GM12873 (cell line): Measurements from ENCODE around the gene TRIM44.

Experiments used
- TF ChIP-seq, protein P1 (sequence below): IDR thresholded peaks from 2 replicates; pipeline ENCODE4 v1.5.1; 2012; ENCODE audit warnings: low read depth, mild to moderate bottlenecking, moderate library complexity, low read length, control low read depth; ENCODE audit not compliant: insufficient read depth; ENCODE audit errors: missing control alignments

Gene TRIM44

DNA sequence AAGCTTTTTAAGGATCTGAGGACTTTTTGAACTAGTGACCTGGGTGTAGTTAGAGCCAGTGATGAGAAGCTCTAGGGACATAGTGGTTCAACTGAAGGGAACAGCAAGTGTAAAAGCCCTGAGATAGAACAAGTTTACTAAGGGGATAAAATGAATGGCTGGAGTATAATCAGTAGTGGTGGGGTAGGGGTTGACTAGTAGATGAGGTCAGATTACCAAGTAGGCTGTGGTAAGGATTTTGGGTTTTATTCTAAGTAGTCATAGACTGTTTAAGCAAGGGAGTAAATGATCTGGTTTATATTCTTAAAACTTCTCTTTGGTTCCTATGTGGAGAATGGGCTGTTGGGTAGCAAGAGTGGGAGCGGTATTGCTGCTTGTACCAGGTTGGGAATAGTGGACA lies 15.3 kb downstream of the TRIM44 start:
- TF ChIP-seq, protein P1, sequence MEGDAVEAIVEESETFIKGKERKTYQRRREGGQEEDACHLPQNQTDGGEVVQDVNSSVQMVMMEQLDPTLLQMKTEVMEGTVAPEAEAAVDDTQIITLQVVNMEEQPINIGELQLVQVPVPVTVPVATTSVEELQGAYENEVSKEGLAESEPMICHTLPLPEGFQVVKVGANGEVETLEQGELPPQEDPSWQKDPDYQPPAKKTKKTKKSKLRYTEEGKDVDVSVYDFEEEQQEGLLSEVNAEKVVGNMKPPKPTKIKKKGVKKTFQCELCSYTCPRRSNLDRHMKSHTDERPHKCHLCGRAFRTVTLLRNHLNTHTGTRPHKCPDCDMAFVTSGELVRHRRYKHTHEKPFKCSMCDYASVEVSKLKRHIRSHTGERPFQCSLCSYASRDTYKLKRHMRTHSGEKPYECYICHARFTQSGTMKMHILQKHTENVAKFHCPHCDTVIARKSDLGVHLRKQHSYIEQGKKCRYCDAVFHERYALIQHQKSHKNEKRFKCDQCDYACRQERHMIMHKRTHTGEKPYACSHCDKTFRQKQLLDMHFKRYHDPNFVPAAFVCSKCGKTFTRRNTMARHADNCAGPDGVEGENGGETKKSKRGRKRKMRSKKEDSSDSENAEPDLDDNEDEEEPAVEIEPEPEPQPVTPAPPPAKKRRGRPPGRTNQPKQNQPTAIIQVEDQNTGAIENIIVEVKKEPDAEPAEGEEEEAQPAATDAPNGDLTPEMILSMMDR = no peak

DNA sequence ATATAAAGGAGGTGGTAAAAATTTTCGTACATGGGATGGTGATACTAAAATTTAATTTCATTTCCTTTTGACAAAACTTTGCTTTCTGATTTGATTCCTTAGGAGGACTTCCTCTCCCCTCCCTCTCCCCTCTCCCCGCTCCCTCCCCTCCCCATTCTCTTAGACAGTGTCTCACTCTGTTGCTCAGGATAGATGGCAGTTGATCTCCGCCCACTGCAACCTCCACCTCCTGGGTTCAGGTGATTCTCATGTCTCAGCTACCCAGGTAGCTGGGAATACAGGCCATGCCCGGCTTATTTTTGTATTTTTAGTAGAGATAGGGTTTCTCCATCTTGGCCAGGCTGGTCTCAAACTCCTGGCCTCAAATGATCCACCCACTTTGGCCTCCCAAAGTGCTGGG lies 15.9 kb downstream of the TRIM44 start:
- TF ChIP-seq, protein P1 = no peak

DNA sequence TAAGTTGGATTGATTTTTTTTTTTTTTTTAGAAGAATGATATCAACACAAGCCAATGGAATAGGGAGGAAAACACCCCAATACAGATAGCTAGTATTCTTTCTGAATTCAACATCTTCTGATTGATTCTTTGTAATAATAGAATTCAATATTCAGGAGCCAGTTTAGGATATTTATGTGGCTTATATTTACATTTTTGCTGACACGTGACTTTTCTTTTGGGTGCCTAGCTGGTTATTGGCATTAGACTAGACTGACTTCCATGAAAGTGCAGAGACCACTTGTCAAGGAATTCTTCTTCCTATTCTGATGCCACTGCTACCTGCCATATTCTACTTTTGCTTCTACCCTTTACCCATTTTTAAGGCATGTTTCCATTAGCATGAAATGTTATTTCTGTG lies 16.4 kb downstream of the TRIM44 start:
- TF ChIP-seq, protein P1 = no peak

DNA sequence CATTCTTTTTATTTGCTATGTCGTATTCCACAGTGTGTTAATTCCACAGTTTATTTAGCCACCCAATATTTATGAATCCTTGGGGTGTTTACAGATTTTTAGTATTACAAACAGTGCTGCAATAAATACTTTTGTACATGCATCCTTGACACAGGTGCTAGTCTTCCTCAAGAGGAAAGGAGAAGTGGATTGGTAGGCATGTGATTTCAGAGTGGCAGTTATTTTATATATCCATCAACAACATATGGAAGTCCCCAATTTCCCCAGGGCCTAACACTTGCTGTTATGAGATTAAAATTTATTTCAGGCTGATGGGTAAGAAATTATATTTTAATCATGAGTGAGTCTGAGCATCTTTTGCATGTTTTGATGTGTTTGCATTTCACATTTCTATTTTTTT lies 17.9 kb downstream of the TRIM44 start:
- TF ChIP-seq, protein P1 = no peak

DNA sequence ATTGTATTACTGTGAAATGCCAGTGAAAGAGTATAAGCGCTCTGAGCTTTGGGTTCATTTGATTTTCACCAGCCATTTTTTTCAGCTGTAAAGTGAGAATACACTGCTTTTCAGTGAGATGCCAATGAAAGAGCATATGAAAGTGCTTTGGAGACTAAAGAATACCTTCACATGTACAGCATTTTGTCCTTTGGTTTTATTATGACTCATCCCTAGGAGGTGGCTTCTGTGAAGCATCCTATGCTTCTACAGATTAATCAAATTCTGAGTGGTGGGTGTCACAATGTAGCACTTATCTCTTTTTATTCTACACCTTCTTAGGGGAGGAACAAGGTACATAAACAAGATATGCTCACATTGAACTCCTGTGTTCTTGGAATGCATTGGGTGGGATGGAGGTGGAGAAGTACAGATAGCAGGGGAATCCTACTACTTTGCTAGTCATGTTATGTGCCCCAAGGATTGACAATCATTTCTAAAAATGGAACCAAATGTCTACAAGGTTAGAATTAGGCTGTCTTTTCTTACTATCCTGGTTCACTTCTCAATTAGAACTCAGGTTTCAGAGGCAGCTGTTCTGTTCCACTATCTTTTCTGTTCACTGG lies 18.7 kb downstream of the TRIM44 start:
- TF ChIP-seq, protein P1 = no peak

DNA sequence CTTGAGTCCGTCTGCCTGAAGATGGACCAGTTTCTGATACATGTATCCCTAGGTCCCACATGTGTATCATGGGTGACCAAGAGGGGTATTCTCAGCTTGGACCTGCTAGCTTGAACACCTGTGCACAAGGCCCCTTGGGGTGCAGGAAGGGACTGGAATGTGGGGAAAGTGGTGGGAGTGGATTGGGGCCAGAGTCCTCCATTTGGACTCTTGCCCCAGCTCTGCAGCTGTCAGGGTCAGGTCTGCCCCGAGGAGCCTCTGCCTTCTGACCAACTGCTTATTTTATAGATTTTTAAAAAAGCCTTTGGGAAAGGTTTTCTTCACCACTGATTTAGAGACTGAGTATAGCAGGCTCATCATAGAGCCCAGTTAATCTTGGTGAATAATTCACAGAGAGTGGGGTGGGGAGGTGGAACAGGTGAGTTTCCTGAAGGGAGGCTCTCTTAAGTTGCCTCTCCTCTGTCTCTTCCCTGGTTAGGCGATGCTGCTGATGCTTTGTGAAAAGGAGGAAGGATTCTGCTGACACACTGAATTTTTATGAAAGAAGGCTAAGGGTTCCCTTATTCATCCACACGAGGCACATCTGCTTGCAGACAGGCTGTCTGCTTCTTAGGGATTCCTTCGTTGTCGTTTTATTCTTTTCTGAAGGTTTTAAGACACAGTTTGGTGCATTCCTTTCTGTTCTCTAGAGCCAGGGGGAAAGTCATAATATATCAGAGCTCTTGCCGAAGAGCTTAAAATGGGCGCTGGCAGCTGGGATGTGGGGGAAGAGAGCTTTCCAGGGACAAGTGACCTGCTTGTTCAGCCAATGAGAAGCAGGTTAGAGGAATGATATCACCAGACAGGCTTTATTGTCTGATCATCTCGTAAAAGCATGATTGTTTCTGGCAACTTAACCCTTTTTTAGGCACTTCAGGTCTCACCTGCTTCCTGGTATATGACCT lies 19.9 kb downstream of the TRIM44 start:
- TF ChIP-seq, protein P1 = no peak

DNA sequence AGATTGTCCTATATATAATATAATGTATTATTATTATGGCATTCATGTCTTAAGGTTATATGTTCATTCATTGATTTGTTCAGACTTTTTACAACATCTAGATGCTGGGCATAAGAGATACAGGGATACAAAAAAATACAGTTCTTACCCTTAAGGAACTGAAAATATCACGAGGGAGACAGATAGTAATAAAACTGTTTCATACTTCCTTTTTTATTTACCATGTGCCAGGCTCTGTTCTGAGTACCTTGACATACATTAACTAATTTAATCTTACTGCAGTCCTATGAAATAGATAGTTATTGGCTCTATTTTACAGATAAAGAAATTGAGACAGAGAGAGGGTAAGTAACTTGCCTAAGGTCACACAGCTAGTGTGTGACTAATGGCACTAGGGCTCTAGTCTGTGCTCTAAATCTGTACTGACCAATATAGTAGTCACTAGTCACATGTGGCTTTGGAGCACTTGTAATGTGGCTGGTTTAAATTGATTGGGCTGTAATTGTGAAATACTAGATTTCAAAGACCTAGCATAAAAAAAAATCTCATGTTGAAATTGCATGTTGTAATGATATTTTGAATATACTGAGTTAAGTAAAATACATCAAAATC lies 21.3 kb downstream of the TRIM44 start:
- TF ChIP-seq, protein P1 = no peak
